ENCODE measurements around the gene ST14.
A peak's percentile ranks its signal among the peaks of the same experiment; 100 is the strongest.

ST14 gene

GRCh38 chr11:130159657-130160497 is at the start of gene ST14:
ST14 (plus strand) TSS chr11:130159782; CDS start chr11:130159980, 198 bp downstream.
- no peak for DNase-seq

GRCh38 chr11:130110339-130111108 is 49.1 kb upstream of the ST14 start:
- DNase-seq = no peak

GRCh38 chr11:130112071-130112830 is 47.3 kb upstream of the ST14 start:
- no peak for DNase-seq

GRCh38 chr11:130114281-130114680 is 45.3 kb upstream of the ST14 start:
- no peak for DNase-seq

GRCh38 chr11:130114726-130115125 is 44.9 kb upstream of the ST14 start:
- DNase-seq = no peak

- no peak for DNase-seq
Observed at GRCh38 chr11:130115218-130115617, 44.4 kb upstream of the ST14 start.

GRCh38 chr11:130118165-130118564 is 41.4 kb upstream of the ST14 start:
- no peak for DNase-seq

GRCh38 chr11:130118636-130119387 is 40.8 kb upstream of the ST14 start:
- peak; percentile 38 for DNase-seq

- DNase-seq = no peak
Observed at GRCh38 chr11:130120045-130120444, 39.5 kb upstream of the ST14 start.

GRCh38 chr11:130121445-130121978 is 38.1 kb upstream of the ST14 start:
- no peak for DNase-seq

GRCh38 chr11:130122141-130122575 is 37.4 kb upstream of the ST14 start:
- DNase-seq = no peak

GRCh38 chr11:130123414-130124040 is 36.1 kb upstream of the ST14 start:
- no peak for DNase-seq

GRCh38 chr11:130124096-130124495 is 35.5 kb upstream of the ST14 start:
- DNase-seq = peak; percentile 16

- DNase-seq = no peak
Observed at GRCh38 chr11:130125638-130126037, 33.9 kb upstream of the ST14 start.

- no peak for DNase-seq
Observed at GRCh38 chr11:130126516-130126915, 33.1 kb upstream of the ST14 start.

GRCh38 chr11:130127509-130127908 is 32.1 kb upstream of the ST14 start:
- no peak for DNase-seq

GRCh38 chr11:130128626-130129025 is 31.0 kb upstream of the ST14 start:
- DNase-seq = no peak

- no peak for DNase-seq
Observed at GRCh38 chr11:130129922-130130321, 29.7 kb upstream of the ST14 start.

GRCh38 chr11:130131961-130132850 is 27.4 kb upstream of the ST14 start:
- peak; percentile 79 for DNase-seq

GRCh38 chr11:130133716-130134115 is 25.9 kb upstream of the ST14 start:
- DNase-seq = no peak

- no peak for DNase-seq
Observed at GRCh38 chr11:130136107-130136506, 23.5 kb upstream of the ST14 start.

All from CD4-positive, alpha-beta T cell treated with Interleukin-21 for 1 hour (primary cell).